Measurements from ENCODE around the gene PDCL2.

DNA sequence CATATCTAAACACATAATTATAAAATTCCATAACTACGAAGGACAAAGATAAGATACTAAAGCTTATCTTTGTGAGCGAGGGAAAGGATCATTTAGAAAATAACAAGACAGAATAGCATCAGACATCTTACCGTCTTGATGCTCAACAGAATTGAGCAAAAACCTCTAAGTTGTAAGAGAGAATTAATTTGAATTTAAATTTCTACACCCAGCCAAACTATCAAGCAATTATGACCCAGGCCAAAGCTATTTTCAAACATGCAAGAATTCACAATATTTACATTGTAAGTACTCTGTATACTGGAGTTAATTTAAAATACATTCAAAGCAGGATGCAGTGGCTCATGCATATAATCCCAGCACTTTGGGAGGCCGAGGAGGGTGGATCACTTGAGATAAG is 61.9 kb downstream of the PDCL2 start:
- TF ChIP-seq, protein P1, sequence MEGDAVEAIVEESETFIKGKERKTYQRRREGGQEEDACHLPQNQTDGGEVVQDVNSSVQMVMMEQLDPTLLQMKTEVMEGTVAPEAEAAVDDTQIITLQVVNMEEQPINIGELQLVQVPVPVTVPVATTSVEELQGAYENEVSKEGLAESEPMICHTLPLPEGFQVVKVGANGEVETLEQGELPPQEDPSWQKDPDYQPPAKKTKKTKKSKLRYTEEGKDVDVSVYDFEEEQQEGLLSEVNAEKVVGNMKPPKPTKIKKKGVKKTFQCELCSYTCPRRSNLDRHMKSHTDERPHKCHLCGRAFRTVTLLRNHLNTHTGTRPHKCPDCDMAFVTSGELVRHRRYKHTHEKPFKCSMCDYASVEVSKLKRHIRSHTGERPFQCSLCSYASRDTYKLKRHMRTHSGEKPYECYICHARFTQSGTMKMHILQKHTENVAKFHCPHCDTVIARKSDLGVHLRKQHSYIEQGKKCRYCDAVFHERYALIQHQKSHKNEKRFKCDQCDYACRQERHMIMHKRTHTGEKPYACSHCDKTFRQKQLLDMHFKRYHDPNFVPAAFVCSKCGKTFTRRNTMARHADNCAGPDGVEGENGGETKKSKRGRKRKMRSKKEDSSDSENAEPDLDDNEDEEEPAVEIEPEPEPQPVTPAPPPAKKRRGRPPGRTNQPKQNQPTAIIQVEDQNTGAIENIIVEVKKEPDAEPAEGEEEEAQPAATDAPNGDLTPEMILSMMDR (IDR thresholded peaks at IDR 0.05) = no peak
- TF ChIP-seq POLR2A (IDR thresholded peaks at IDR 0.05) = no peak
